DND-41 (cell line): ENCODE measurements around the gene BRPF1.
A peak's percentile ranks its signal among the peaks of the same experiment; 100 is the strongest.

Experiments used
- ATAC-seq: fragments of 200-7000 bp; cut with Tn5 transposase; 3 replicates; pipeline ENCODE4 v1.9.1; 2021; ENCODE audit warnings: low read depth; ENCODE audit not compliant: insufficient read depth
- DNase-seq: peaks from one replicate; pipeline ENCODE4 v3.0.0-alpha.2; 2020
- H2AFZ ChIP-seq: 2 replicates; pipeline ENCODE4 v1.6.0; 2012; ENCODE audit warnings: low read depth, low read length
- H3K27ac ChIP-seq: 2 replicates; pipeline ENCODE4 v1.5.1; 2012; ENCODE audit warnings: low read length, inconsistent platforms
- H3K27me3 ChIP-seq: fragments of 200-600 bp; sonication (generic); 2 replicates; pipeline ENCODE4 v1.6.0; 2012; ENCODE audit warnings: low read length, mild to moderate bottlenecking, inconsistent platforms; ENCODE audit not compliant: insufficient read depth, poor library complexity
- H3K36me3 ChIP-seq: 2 replicates; pipeline ENCODE4 v1.5.1; 2012; ENCODE audit warnings: low read length, inconsistent platforms; ENCODE audit not compliant: insufficient read depth
- H3K4me1 ChIP-seq: 2 replicates; pipeline ENCODE4 v1.5.1; 2012; ENCODE audit warnings: mild to moderate bottlenecking, low read length; ENCODE audit not compliant: insufficient read depth
- H3K4me2 ChIP-seq: 2 replicates; pipeline ENCODE4 v1.6.0; 2012; ENCODE audit warnings: mild to moderate bottlenecking, moderate library complexity, low read length, inconsistent platforms; ENCODE audit not compliant: insufficient read depth
- H3K4me3 ChIP-seq, 2 experiments: fragments of 200-600 bp in 1 of 2; shearing (Covaris generic) in 1 of 2; 2 replicates each; pipeline ENCODE4 v1.5.1; 2012 to 2016; ENCODE audit warnings: inconsistent platforms in 2 of 2, low read length in 2 of 2, mild to moderate bottlenecking in 2 of 2, low read depth in 1 of 2, moderate library complexity in 1 of 2
- H3K79me2 ChIP-seq: 2 replicates; pipeline ENCODE4 v1.6.0; 2012; ENCODE audit warnings: low read length, inconsistent platforms; ENCODE audit not compliant: insufficient read depth
- H3K9ac ChIP-seq: 2 replicates; pipeline ENCODE4 v1.6.0; 2012; ENCODE audit warnings: low read depth, mild to moderate bottlenecking, inconsistent platforms, low read length, moderate library complexity
- H3K9me3 ChIP-seq: 2 replicates; pipeline ENCODE4 v1.5.1; 2012; ENCODE audit warnings: low read length, moderate library complexity, mild to moderate bottlenecking, inconsistent platforms; ENCODE audit not compliant: insufficient read depth, severe bottlenecking
- H4K20me1 ChIP-seq: 2 replicates; pipeline ENCODE4 v1.6.0; 2012; ENCODE audit warnings: low read length; ENCODE audit not compliant: insufficient read depth
- EZH2 ChIP-seq: IDR thresholded peaks from 3 replicates; pipeline ENCODE4 v1.6.1; 2012; ENCODE audit warnings: borderline replicate concordance, low read depth, mild to moderate bottlenecking, moderate library complexity, low read length, inconsistent platforms; ENCODE audit not compliant: severe bottlenecking
- TF ChIP-seq, protein P1 (sequence below): IDR thresholded peaks from 2 replicates; pipeline ENCODE4 v1.5.1; 2012; ENCODE audit warnings: borderline replicate concordance, low read length, moderate library complexity, mild to moderate bottlenecking; ENCODE audit not compliant: poor library complexity, severe bottlenecking; ENCODE audit errors: extremely low read depth

The BRPF1 gene

DNA sequence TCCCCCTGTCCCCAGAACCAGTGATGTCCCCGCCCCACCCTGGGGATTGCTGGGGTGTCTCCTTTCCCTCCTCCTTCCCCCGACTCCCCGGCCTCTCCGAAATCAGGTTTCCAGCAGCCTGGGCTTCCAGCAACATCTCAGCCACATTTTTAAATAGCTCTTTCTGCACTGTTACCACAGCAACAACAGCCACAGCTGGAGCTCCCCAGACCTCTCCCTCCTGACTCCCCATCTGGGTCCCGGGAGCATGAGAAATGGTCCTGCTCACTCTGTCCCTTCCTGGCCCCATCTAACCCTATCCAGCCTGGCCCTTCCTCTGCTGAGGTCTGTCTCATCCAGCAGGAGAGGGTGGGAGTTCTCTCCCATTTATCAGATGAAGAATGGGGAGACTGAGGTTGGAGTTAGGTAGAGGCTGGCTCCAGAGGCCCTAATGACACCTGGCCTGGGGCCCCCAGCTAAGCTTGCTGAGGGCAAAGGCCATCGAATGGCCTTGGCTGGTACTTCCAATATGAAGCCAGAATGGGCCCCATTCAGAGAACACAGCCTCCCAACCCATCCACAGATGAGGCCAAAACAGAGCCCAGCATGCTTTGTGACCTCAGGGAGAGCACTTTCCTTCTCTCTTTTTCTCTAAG lies 36.7 kb downstream of the BRPF1 start:
- no peaks in the 10 kb centered on the region for H3K4me1 ChIP-seq

DNA sequence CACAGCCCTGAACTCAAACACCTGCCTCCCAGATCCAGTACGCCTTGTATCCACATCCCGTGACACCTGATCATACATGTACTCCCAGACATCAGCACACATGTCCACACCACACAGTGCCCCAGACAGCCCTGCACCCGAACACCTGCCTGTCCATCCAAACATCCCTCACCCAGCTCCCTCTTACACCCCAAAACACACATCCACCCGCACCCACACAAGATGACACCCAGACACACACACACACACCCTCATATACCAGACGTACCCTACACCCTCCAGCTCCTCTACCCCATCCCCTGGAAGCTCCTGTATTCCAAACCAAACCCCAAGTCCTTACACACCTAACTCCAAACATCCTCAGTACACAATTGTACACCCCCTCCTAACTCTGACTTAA lies 37.5 kb downstream of the BRPF1 start:
- H3K27ac ChIP-seq: no peak overlapping the region
- H3K9ac ChIP-seq: no peak overlapping the region

More for the DNA sequence above, 36.7 kb downstream of the BRPF1 start:
- Histone ChIP-seq H3K36me3 (no peaks in the 10 kb centered on the region), H3K9ac (no peak overlapping the region), H2AFZ (no peak overlapping the region), H3K4me3 (no peak overlapping the region), H3K27ac (no peak overlapping the region), H4K20me1 (0 out of 2 replicates have a peak, but pooled peaks cover 7% of the 10 kb centered on the region), H3K9me3 (no peaks in the 10 kb centered on the region), H3K4me2 (no peak overlapping the region), H3K27me3 (no peaks in the 10 kb centered on the region), H3K79me2 (no peaks in the 10 kb centered on the region)
- no peak for ATAC-seq
- TF ChIP-seq, protein P1, sequence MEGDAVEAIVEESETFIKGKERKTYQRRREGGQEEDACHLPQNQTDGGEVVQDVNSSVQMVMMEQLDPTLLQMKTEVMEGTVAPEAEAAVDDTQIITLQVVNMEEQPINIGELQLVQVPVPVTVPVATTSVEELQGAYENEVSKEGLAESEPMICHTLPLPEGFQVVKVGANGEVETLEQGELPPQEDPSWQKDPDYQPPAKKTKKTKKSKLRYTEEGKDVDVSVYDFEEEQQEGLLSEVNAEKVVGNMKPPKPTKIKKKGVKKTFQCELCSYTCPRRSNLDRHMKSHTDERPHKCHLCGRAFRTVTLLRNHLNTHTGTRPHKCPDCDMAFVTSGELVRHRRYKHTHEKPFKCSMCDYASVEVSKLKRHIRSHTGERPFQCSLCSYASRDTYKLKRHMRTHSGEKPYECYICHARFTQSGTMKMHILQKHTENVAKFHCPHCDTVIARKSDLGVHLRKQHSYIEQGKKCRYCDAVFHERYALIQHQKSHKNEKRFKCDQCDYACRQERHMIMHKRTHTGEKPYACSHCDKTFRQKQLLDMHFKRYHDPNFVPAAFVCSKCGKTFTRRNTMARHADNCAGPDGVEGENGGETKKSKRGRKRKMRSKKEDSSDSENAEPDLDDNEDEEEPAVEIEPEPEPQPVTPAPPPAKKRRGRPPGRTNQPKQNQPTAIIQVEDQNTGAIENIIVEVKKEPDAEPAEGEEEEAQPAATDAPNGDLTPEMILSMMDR: no peak
- TF ChIP-seq EZH2: no peak
- DNase-seq: no peak

GRCh38 chr3:9769426-9770275 lies 38.1 kb downstream of the BRPF1 start, which contains the start of gene CAMK1:
Gene CAMK1 (minus strand): TSS chr3:9769947. CDS start chr3:9767749, 2,198 bp downstream.
- Histone ChIP-seq H2AFZ (no peak within 1 kb of the TSS), H3K79me2 (no peaks in the 10 kb centered on the region), H4K20me1 (0 out of 2 replicates have a peak, but pooled peaks cover 7% of the 10 kb centered on the region), H3K27ac (no peak within 1 kb of the TSS), H3K4me1 (no peaks in the 10 kb centered on the region), H3K9ac (no peak within 1 kb of the TSS), H3K27me3 (no peaks in the 10 kb centered on the region), H3K9me3 (no peaks in the 10 kb centered on the region), H3K4me3 (no peak within 1 kb of the TSS), H3K4me2 (no peak within 1 kb of the TSS), H3K36me3 (no peaks in the 10 kb centered on the region)
- DNase-seq: no peak
- 0 out of 3 replicates have a peak, but pooled peaks have one; percentile 5 for ATAC-seq
- TF ChIP-seq, protein P1: no peak
- no peak for TF ChIP-seq EZH2

More for the DNA sequence above, 37.5 kb downstream of the BRPF1 start:
- TF ChIP-seq, protein P1: no peak
- no peak for TF ChIP-seq EZH2
- Histone ChIP-seq H3K4me2 (no peak overlapping the region), H4K20me1 (0 out of 2 replicates have a peak, but pooled peaks cover 7% of the 10 kb centered on the region), H3K36me3 (no peaks in the 10 kb centered on the region), H3K4me3 (no peak overlapping the region), H2AFZ (no peak overlapping the region), H3K9me3 (no peaks in the 10 kb centered on the region), H3K27me3 (no peaks in the 10 kb centered on the region), H3K79me2 (no peaks in the 10 kb centered on the region), H3K4me1 (no peaks in the 10 kb centered on the region)
- ATAC-seq: peak; percentile 11; the same call in 1 of the 3 replicates
- DNase-seq: no peak
